HepG2 (cell line): Measurements from ENCODE around the gene OST4. TPM values are rescaled to one million over a fixed set of nuclear protein-coding genes. Genes with fewer than 3 reads are reported as not detected.

Experiments
- ATAC-seq: fragments of 200-7000 bp; cut with Tn5 transposase; 3 replicates; pipeline ENCODE4 v1.9.1; 2020; ENCODE audit warnings: mild to moderate bottlenecking, moderate library complexity
- BruUV-seq: library from RNA; stranded (reverse); fragments of 400-500 nt; replicated peaks from 2 replicates; lab custom pipeline; 2021; lab: Mats Ljungman, UMichigan
- CTCF ChIA-PET: fragments of 300-600 bp; formaldehyde crosslinking; extraction: SDS; loops from one replicate; lab custom pipeline; 2021; ENCODE audit warnings: low total read pairs, inconsistent platforms, low intra/inter-chr PET ratio; lab: Yijun Ruan, JAX
- POLR2A ChIA-PET: fragments of 350-600 bp; sonication (Branson Sonifier 250); formaldehyde crosslinking; loops from one replicate; lab custom pipeline; 2020; ENCODE audit warnings: antibody characterized with exemption, inconsistent platforms; lab: Yijun Ruan, JAX
- DNase-seq: peaks from one replicate; pipeline ENCODE4 v3.0.0-alpha.2; 2015; ENCODE audit warnings: low spot score
- FAIRE-seq: peaks from 3 replicates; lab custom pipeline; 2011; peaks lifted over from hg19 to GRCh38; lab: Jason Lieb, UNC
- H2AFZ ChIP-seq: one replicate; pipeline ENCODE4 v1.6.1; 2011; ENCODE audit warnings: low read length, inconsistent platforms
- H3K27ac ChIP-seq: fragments of 300-600 bp; 3 replicates; pipeline ENCODE4 v1.8.0; 2011; ENCODE audit warnings: mixed run types, mild to moderate bottlenecking, mixed read lengths, low read length, inconsistent platforms; ENCODE audit not compliant: insufficient read depth; ENCODE audit errors: extremely low read length
- H3K27me3 ChIP-seq, 2 experiments: fragments of 200-600 bp in 1 of 2; 2 replicates in 1 of 2; 3 replicates in 1 of 2; pipeline versions ENCODE4 v1.6.0 to v1.8.0; 2011; ENCODE audit warnings: low read length in 2 of 2, mild to moderate bottlenecking in 2 of 2, moderate library complexity in 2 of 2, inconsistent platforms in 1 of 2; ENCODE audit not compliant: insufficient read depth in 2 of 2, control insufficient read depth in 1 of 2
- H3K36me3 ChIP-seq, 2 experiments: fragments of 200-600 bp in 1 of 2; replicated peaks in 1 of 2; 2 replicates in 1 of 2; 3 replicates in 1 of 2; pipeline versions ENCODE4 v1.5.1 to v1.8.0; 2011; ENCODE audit warnings: low read length in 2 of 2, inconsistent platforms in 1 of 2; ENCODE audit not compliant: insufficient read depth in 2 of 2, control insufficient read depth in 1 of 2
- H3K4me1 ChIP-seq: 2 replicates; pipeline ENCODE4 v1.5.1; 2012; ENCODE audit warnings: low read length, inconsistent platforms; ENCODE audit not compliant: insufficient read depth
- H3K4me2 ChIP-seq: 2 replicates; pipeline ENCODE4 v1.6.0; 2011; ENCODE audit warnings: low read depth, low read length, inconsistent platforms
- H3K4me3 ChIP-seq, 3 experiments: fragments of 200-600 bp in 1 of 3; sonication (generic), shearing (Covaris generic) in 1 of 3; replicated peaks in 1 of 3; 2 replicates each; pipeline ENCODE4 v1.5.1; 2011 to 2016; ENCODE audit warnings: low read length in 3 of 3, inconsistent platforms in 2 of 3, low read depth in 2 of 3, mild to moderate bottlenecking in 2 of 3, control low read depth in 1 of 3, mixed read lengths in 1 of 3; ENCODE audit not compliant: insufficient read depth in 1 of 3
- H3K79me2 ChIP-seq: one replicate; pipeline ENCODE4 v1.6.1; 2011; ENCODE audit warnings: low read length, inconsistent platforms; ENCODE audit not compliant: insufficient read depth
- H3K9ac ChIP-seq: 2 replicates; pipeline ENCODE4 v1.6.0; 2011; ENCODE audit warnings: mild to moderate bottlenecking, low read depth, low read length, inconsistent platforms; ENCODE audit not compliant: insufficient read depth
- H3K9me3 ChIP-seq: 2 replicates; pipeline ENCODE4 v1.5.1; 2012; ENCODE audit warnings: mild to moderate bottlenecking, low read length
- H4K20me1 ChIP-seq: 2 replicates; pipeline ENCODE4 v1.6.0; 2011; ENCODE audit warnings: inconsistent platforms, mild to moderate bottlenecking, low read length, moderate library complexity; ENCODE audit not compliant: insufficient read depth
- DBP ChIP-seq: sonication (generic); formaldehyde crosslinking; IDR thresholded peaks from 2 replicates; pipeline ENCODE4 v1.4.0; 2020; ENCODE audit warnings: missing genetic modification reagents; ENCODE audit errors: not compliant biosample characterization
- MAFF ChIP-seq: IDR thresholded peaks from 2 replicates; pipeline ENCODE4 v1.6.1; 2011; ENCODE audit warnings: low read depth, low read length, improper control_type of control experiment
- RBFOX2 ChIP-seq: fragments of 200-400 bp; formaldehyde crosslinking; IDR thresholded peaks from 2 replicates; pipeline ENCODE4 v1.6.1; 2017; ENCODE audit warnings: low read depth, mild to moderate bottlenecking, low read length
- ZBTB44 ChIP-seq: sonication (generic); formaldehyde crosslinking; IDR thresholded peaks from 2 replicates; pipeline ENCODE4 v1.4.0; 2020; ENCODE audit warnings: missing genetic modification reagents
- ZNF101 ChIP-seq: sonication (generic); formaldehyde crosslinking; IDR thresholded peaks from 2 replicates; pipeline ENCODE4 v1.4.0; 2020; ENCODE audit warnings: mild to moderate bottlenecking, low read depth, missing genetic modification reagents, borderline replicate concordance
- ZNF430 ChIP-seq: sonication (generic); formaldehyde crosslinking; IDR thresholded peaks from 2 replicates; pipeline ENCODE4 v1.9.0; 2021; ENCODE audit warnings: mild to moderate bottlenecking, missing genetic modification reagents
- ZNF562 ChIP-seq: sonication (generic); formaldehyde crosslinking; IDR thresholded peaks from 2 replicates; pipeline ENCODE4 v1.8.0; 2022; ENCODE audit warnings: missing genetic modification reagents, borderline replicate concordance
- ZNF75D ChIP-seq: sonication (generic); formaldehyde crosslinking; IDR thresholded peaks from 2 replicates; pipeline ENCODE4 v1.8.1; 2023; ENCODE audit warnings: missing genetic modification reagents, mild to moderate bottlenecking, borderline replicate concordance
- ZSCAN20 ChIP-seq: sonication (generic); formaldehyde crosslinking; IDR thresholded peaks from 2 replicates; pipeline ENCODE4 v1.4.0; 2020; ENCODE audit warnings: missing genetic modification reagents, mild to moderate bottlenecking, borderline replicate concordance
- whole genome bisulfite sequencing: methylation state at CpG from one replicate; pipeline ENCODE4 v1.1.6; 2017; ENCODE audit warnings: low lambda C conversion rate; 5-methylcytosine and 5-hydroxymethylcytosine counted together
- in situ Hi-C: cut with HindIII; loops from 2 replicates; pipeline ENCODE4 v1.10.0; 2017; ENCODE audit warnings: low pct_unique_long_range_greater_than_20kb; ENCODE audit not compliant: extremely low pct_ligation_motif_present
- intact Hi-C: fragments of 100-400 bp; cut with micrococcal nuclease; formaldehyde crosslinking; loops from one replicate; pipeline ENCODE4 v1.10.0; 2022; ENCODE audit not compliant: unreplicated experiment
- polyA plus RNA-seq, 8 experiments: library from polyadenylated mRNA; depleted of rRNA in 3 of 8; stranded (reverse) in 7 of 8; unstranded in 1 of 8; fragments of >200 nt; fragmentation: Illumina TruSeq in 4 of 8; extraction: Trizol in 4 of 8; gene quantifications; 2 replicates each; pipeline versions ENCODE4 v1.2.1 to v1.2.3, GENCODE V29; 2011 to 2016; ENCODE audit warnings: low read depth in 4 of 8, missing spikeins in 1 of 8, mixed read lengths in 1 of 8; ENCODE audit not compliant: insufficient read depth in 1 of 8
- total RNA-seq, 5 experiments: library from RNA; depleted of rRNA; stranded (reverse); fragments of >200 nt; fragmentation: Illumina TruSeq; extraction: Trizol; gene quantifications; 2 replicates each; pipeline ENCODE4 v1.2.3, GENCODE V29; 2016; ENCODE audit warnings: low read depth in 1 of 5

Gene OST4
- total and polyA plus RNA-seq, 2 of the 13 experiments (the other 11 are each of a cell fraction or from before 2014, with no cell fraction given), result 498 to 584 TPM

GRCh38 chr2:27039871-27040270 is 31.6 kb downstream of the OST4 start:
- ATAC-seq (no peak; the same call in 1 of the 3 replicates), FAIRE-seq (no peak), DNase-seq (no peak)
- H2AFZ ChIP-seq, result no peak overlapping the region
- H3K9ac ChIP-seq, result no peak overlapping the region
- H3K36me3 ChIP-seq, result peaks cover 65 to 78% of the 10 kb centered on the region in 2 experiments
- H3K27me3 ChIP-seq, result no peaks in the 10 kb centered on the region
- POLR2A ChIA-PET, result interaction anchor here (4.2 kb wide), 1 partner anchor 11 kb away, joined by 28 read pairs; the partner anchor contains the start of gene AGBL5
- no peak overlapping the region for H3K4me2 ChIP-seq
- BruUV-seq, result no TSS peak
- WGBS, result over 99% methylated on average over 7 of the region's 7 CpGs
- H3K4me3 ChIP-seq, result no peak overlapping the region
- peaks cover 13% of the 10 kb centered on the region for H3K4me1 ChIP-seq
- CTCF ChIA-PET, result no interaction called here
- TF ChIP-seq ZBTB44, result no peak
- peak; percentile 24 for TF ChIP-seq RBFOX2
- TF ChIP-seq MAFF, result no peak
- 0 out of 2 replicates have a peak, but pooled peaks have one; percentile 29 for TF ChIP-seq ZNF430 (CRISPR knock-in tag)
- no peak for TF ChIP-seq ZNF75D (CRISPR knock-in tag)
- TF ChIP-seq DBP (CRISPR knock-in tag), result no peak
- no peak for TF ChIP-seq ZSCAN20
- no peak for TF ChIP-seq ZNF101 (CRISPR knock-in tag)
- TF ChIP-seq ZNF562, result no peak
- TF ChIP-seq, all 625 proteins: peak for 2
- H3K27ac ChIP-seq, result no peak overlapping the region
- peaks cover 14% of the 10 kb centered on the region for H3K79me2 ChIP-seq
- in situ Hi-C loops (no loop called here), intact Hi-C loops (loop anchor here (10.0 kb wide), 1 partner anchor 45 kb away; the partner anchor contains the start of gene KHK)
- no peaks in the 10 kb centered on the region for H3K9me3 ChIP-seq
- no peaks in the 10 kb centered on the region; the same call in 1 of the 2 replicates for H4K20me1 ChIP-seq
